ENCODE results near the gene USP49. TPM values are rescaled to one million over a fixed set of nuclear protein-coding genes. Genes with fewer than 3 reads are reported as not detected.

The USP49 gene
- total and polyA plus RNA-seq, 2 of the 13 experiments (the other 11 are each of a cell fraction or from before 2014, with no cell fraction given), result 2.9 to 4.3 TPM

DNA sequence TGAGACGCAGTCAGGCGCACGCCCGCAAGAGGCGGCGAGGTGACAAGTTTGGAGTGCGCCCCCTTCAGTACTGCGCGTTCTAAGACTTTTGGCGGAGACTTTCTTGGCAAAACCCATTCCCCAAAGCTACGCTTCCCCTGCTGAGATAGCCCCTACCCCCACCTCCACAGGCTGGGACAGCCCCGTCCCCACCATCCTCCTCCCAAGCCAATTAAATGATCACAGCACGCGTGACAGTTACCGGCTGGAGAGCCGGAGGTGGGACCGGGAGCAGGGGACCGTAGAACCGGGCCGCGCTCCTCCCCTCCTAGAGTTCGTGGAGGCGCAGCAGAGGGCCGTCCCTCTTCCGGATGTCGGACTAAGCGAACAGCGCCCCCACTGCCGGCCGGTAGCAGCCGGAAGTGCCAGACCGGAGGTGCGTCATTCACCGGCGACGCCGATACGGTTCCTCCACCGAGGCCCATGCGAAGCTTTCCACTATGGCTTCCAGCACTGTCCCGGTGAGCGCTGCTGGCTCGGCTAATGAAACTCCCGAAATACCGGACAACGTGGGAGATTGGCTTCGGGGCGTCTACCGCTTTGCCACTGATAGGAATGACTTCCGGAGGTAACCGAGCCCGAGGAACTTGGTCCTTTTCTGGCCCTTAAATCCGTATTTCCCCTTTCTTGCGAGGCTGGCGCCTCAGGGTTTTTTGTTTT lies 107.8 kb downstream of the USP49 start, which contains the start of gene TOMM6 (continued):
- TF ChIP-seq, protein P1, sequence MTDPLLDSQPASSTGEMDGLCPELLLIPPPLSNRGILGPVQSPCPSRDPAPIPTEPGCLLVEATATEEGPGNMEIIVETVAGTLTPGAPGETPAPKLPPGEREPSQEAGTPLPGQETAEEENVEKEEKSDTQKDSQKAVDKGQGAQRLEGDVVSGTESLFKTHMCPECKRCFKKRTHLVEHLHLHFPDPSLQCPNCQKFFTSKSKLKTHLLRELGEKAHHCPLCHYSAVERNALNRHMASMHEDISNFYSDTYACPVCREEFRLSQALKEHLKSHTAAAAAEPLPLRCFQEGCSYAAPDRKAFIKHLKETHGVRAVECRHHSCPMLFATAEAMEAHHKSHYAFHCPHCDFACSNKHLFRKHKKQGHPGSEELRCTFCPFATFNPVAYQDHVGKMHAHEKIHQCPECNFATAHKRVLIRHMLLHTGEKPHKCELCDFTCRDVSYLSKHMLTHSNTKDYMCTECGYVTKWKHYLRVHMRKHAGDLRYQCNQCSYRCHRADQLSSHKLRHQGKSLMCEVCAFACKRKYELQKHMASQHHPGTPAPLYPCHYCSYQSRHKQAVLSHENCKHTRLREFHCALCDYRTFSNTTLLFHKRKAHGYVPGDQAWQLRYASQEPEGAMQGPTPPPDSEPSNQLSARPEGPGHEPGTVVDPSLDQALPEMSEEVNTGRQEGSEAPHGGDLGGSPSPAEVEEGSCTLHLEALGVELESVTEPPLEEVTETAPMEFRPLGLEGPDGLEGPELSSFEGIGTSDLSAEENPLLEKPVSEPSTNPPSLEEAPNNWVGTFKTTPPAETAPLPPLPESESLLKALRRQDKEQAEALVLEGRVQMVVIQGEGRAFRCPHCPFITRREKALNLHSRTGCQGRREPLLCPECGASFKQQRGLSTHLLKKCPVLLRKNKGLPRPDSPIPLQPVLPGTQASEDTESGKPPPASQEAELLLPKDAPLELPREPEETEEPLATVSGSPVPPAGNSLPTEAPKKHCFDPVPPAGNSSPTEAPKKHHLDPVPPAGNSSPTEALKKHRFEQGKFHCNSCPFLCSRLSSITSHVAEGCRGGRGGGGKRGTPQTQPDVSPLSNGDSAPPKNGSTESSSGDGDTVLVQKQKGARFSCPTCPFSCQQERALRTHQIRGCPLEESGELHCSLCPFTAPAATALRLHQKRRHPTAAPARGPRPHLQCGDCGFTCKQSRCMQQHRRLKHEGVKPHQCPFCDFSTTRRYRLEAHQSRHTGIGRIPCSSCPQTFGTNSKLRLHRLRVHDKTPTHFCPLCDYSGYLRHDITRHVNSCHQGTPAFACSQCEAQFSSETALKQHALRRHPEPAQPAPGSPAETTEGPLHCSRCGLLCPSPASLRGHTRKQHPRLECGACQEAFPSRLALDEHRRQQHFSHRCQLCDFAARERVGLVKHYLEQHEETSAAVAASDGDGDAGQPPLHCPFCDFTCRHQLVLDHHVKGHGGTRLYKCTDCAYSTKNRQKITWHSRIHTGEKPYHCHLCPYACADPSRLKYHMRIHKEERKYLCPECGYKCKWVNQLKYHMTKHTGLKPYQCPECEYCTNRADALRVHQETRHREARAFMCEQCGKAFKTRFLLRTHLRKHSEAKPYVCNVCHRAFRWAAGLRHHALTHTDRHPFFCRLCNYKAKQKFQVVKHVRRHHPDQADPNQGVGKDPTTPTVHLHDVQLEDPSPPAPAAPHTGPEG (CRISPR knock-in tag; IDR thresholded peaks at IDR 0.05), result peak; percentile 70; the same call in 1 of the 2 replicates
- 0 out of 2 replicates have a peak, but pooled peaks have one; percentile 77 for TF ChIP-seq ZNF572 (CRISPR knock-in tag; IDR thresholded peaks at IDR 0.05)
- TF ChIP-seq HES4 (CRISPR knock-in tag; IDR thresholded peaks at IDR 0.05; ENCODE audit: borderline replicate concordance), result no peak
- TF ChIP-seq, protein P2, sequence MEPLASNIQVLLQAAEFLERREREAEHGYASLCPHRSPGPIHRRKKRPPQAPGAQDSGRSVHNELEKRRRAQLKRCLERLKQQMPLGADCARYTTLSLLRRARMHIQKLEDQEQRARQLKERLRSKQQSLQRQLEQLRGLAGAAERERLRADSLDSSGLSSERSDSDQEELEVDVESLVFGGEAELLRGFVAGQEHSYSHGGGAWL (CRISPR knock-in tag; IDR thresholded peaks at IDR 0.05), result peak; percentile 97
- no peak for TF ChIP-seq NR3C1 (CRISPR knock-in tag; IDR thresholded peaks at IDR 0.05)
- 0 out of 2 replicates have a peak, but pooled peaks have one; percentile 44 for TF ChIP-seq ZFP1 (CRISPR knock-in tag; IDR thresholded peaks at IDR 0.05)
- TF ChIP-seq KDM5A (IDR thresholded peaks at IDR 0.05; ENCODE audit: borderline replicate concordance, low read length), result peak; percentile 95
- TF ChIP-seq ZNF510 (CRISPR knock-in tag; IDR thresholded peaks at IDR 0.05; ENCODE audit: low read depth), result no peak
- no peak for TF ChIP-seq ZNF546 (CRISPR knock-in tag; conservative IDR thresholded peaks at IDR 0.05)
- TF ChIP-seq TRIM24 (CRISPR knock-in tag; IDR thresholded peaks at IDR 0.05), result no peak
- TF ChIP-seq, protein P3, sequence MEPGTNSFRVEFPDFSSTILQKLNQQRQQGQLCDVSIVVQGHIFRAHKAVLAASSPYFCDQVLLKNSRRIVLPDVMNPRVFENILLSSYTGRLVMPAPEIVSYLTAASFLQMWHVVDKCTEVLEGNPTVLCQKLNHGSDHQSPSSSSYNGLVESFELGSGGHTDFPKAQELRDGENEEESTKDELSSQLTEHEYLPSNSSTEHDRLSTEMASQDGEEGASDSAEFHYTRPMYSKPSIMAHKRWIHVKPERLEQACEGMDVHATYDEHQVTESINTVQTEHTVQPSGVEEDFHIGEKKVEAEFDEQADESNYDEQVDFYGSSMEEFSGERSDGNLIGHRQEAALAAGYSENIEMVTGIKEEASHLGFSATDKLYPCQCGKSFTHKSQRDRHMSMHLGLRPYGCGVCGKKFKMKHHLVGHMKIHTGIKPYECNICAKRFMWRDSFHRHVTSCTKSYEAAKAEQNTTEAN (CRISPR knock-in tag; conservative IDR thresholded peaks at IDR 0.05), result 0 out of 2 replicates have a peak, but pooled peaks have one; percentile 33
- TF ChIP-seq GTF3A (CRISPR knock-in tag; conservative IDR thresholded peaks at IDR 0.05), result no peak; the same call in 1 of the 2 replicates
- TF ChIP-seq ZNF317 (CRISPR knock-in tag; IDR thresholded peaks at IDR 0.05), result no peak; the same call in 1 of the 2 replicates
- no peak for TF ChIP-seq GZF1 (CRISPR knock-in tag; IDR thresholded peaks at IDR 0.05)
- TF ChIP-seq ZNF253 (CRISPR knock-in tag; IDR thresholded peaks at IDR 0.05; ENCODE audit: borderline replicate concordance), result no peak; the same call in 1 of the 2 replicates
- peak; percentile 79 for TF ChIP-seq MIXL1 (CRISPR knock-in tag; IDR thresholded peaks at IDR 0.05)
- TF ChIP-seq, protein P4, sequence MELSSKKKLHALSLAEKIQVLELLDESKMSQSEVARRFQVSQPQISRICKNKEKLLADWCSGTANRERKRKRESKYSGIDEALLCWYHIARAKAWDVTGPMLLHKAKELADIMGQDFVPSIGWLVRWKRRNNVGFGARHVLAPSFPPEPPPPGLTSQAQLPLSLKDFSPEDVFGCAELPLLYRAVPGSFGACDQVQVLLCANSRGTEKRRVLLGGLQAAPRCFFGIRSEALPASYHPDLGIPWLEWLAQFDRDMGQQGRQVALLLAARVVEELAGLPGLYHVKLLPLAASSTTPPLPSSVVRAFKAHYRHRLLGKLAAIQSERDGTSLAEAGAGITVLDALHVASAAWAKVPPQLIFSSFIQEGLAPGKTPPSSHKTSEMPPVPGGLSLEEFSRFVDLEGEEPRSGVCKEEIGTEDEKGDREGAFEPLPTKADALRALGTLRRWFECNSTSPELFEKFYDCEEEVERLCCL (CRISPR knock-in tag; IDR thresholded peaks at IDR 0.05; ENCODE audit: borderline replicate concordance), result no peak
- peak; percentile 86 for TF ChIP-seq ZNF451 (CRISPR knock-in tag; IDR thresholded peaks at IDR 0.05)
- 0 out of 2 replicates have a peak, but pooled peaks have one; percentile 20 for TF ChIP-seq HNF4A (CRISPR knock-in tag; IDR thresholded peaks at IDR 0.05)
- no peak for TF ChIP-seq JUND (CRISPR knock-in tag; IDR thresholded peaks at IDR 0.05)
- no peak for TF ChIP-seq SRSF4 (IDR thresholded peaks at IDR 0.05; ENCODE audit: low read depth, low read length, poor library complexity, severe bottlenecking)
- TF ChIP-seq ZNF430 (CRISPR knock-in tag; IDR thresholded peaks at IDR 0.05), result peak; percentile 97
